ENCODE measurements around the gene CACUL1.

Gene CACUL1

DNA sequence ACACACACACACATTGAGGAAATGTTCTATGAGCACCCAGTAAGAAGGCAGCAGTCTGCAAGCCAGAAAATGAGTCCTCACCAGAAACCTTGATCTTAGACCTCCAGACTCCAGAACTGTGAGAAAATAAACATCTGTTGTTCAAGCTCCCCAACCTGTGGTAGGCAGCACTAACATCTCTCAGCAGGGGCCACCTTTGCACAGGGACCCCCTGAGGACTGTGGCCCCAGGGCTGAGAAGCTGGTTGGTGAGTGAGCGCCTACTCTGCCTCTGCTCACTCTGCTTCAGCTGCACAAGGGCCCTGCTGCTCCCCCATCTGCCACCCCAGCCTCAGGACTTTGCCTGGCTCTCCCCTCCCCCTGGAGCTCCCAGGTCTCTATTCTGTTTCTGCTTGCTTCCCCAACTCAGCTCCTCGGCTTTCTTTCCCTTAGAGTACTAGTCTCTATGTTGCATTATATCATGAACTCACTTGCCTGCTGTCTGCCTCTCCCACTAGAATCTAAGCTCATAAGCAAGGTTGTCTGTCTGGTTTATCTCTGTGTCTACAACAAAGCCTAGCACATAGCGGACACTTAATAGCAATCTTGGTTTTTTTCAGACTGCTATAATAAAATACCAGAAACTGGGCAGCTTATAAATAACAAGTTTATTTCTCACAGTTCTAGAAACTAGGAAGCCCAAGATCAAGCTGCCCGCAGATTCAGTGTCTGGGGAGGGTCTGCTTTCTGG, 118.9 kb downstream of the CACUL1 start:
- no peak for DNase-seq (ENCODE audit: low spot score)

DNA sequence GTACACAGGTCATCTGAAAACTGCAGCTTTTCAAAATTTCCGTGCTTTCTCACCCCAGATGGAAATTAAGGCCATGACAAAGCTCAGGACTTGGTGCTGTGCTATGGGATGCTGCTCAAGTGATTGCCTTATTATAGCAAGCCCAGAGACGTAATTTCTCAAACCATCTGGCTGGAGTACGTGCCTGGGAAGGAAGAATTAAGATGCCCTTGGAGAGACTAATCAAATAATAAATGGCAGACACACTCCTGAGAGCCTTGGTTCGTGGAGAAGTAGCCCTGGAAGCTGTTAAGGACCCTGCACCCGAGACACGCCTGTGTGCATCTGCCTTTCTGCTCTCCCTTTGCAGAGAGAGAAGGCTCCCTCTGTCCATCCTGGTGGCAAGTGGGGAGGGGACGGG, 121.0 kb downstream of the CACUL1 start:
- no peak for DNase-seq (ENCODE audit: low spot score)

DNA sequence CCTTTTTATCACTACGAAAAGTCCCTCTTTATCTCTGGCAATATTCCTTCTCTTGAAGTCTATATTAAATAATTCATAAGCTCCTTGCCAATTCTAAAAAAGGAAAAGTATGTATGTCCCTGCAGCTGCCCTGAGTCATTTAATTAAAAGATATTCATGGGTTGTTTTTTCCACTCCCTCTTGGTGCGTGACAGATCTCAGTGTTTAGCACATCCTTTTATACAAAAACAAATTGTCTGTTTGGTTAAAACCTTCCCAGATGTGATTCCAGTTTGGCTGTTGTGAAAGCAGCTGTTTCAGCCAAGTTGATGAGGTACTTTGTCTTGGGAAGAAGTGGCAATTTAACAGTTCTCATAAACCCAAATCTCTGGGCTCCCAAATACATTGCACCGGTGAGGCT, 125.6 kb downstream of the CACUL1 start:
- DNase-seq (ENCODE audit: low spot score) = no peak

DNA sequence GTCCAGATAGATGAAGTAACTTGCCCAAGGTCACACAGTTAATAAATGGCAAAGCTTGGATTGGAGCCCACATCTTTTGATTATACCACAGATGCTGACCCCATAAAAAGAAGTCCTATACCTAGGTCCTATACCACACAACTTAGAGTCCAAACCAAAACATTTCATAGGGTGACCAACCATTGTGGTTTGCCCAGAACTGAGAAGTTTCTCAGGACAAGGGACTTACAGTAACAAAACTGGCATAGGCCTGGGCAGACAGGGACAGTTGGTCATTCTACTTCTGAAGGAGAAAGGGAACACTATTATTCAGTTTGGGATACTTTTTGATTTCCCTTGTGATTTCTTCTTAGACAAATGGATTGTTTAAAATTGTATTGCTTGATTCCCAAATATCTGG, 126.4 kb downstream of the CACUL1 start:
- no peak for DNase-seq (ENCODE audit: low spot score)

DNA sequence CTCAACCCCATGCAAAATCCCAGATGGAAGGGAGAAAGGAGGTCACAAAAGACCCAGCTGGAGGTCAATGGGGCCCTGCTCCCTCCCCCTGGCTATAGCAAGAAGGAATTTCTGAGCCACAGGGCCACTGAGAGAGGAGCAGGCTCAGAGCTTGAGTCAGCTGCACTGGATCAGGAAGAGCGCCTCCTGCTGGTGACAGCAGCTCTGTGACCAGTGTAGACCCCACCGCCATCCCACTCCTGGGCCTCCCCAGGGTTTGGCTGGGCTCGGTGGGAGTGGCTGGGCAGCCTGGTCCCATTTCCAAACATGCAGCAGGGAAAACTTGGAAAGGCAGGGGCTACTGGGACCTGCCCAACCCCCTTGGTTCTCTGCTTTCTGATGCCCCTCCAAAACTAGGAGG, 127.8 kb downstream of the CACUL1 start:
- no peak for DNase-seq (ENCODE audit: low spot score)

Data from HuH-7 (cell line).